Upper lobe of left lung (tissue), 6 donors: ENCODE data around the gene FETUB. TPM values are rescaled to one million over a fixed set of nuclear protein-coding genes. Genes with fewer than 3 reads are reported as not detected.
"Not testable (repeated sequence)": the region's sequence is repeated elsewhere in the genome, so short reads cannot be mapped to it uniquely, and the experiment has no call there.

Source experiments
- ATAC-seq, 2 donors: fragments of 200-7000 bp; cut with Tn5 transposase; one replicate each; pipeline ENCODE4 v1.9.1; 2022; ENCODE audit warnings: mild to moderate bottlenecking in 2 of 2, moderate library complexity in 2 of 2; ENCODE audit not compliant: low FRiP score in 2 of 2
- DNase-seq, 2 donors: peaks; one replicate each; pipeline ENCODE4 v3.0.0-alpha.2; 2019 to 2020
- H3K27ac ChIP-seq, 4 donors: fragments of 200-600 bp; sonication (generic); one replicate each; pipeline ENCODE4 v1.5.1; 2016 to 2019
- H3K27me3 ChIP-seq, 4 donors: fragments of 200-600 bp; sonication (generic); one replicate each; pipeline ENCODE4 v1.5.1; 2017 to 2019
- H3K36me3 ChIP-seq, 4 donors: fragments of 200-600 bp; sonication (generic); one replicate each; pipeline ENCODE4 v1.5.1; 2016 to 2019
- H3K4me1 ChIP-seq, 4 donors: fragments of 200-600 bp; sonication (generic); one replicate each; pipeline ENCODE4 v1.5.1; 2018 to 2019
- H3K4me3 ChIP-seq, 4 donors: fragments of 200-600 bp; sonication (generic); one replicate each; pipeline ENCODE4 v1.5.1; 2017 to 2019; ENCODE audit warnings: mild to moderate bottlenecking in 2 of 4, moderate library complexity in 1 of 4
- H3K9me3 ChIP-seq, 4 donors: fragments of 200-600 bp; sonication (generic); one replicate each; pipeline ENCODE4 v1.5.1; 2018 to 2019
- EP300 ChIP-seq, 4 donors: sonication (generic); formaldehyde crosslinking; IDR thresholded peaks; one replicate each; pipeline ENCODE4 v1.5.1; 2017; ENCODE audit warnings: antibody characterized with exemption in 4 of 4, control low read depth in 2 of 4
- POLR2A ChIP-seq, 4 donors: fragments of 450-650 bp; IDR thresholded peaks; one replicate each; pipeline ENCODE4 v1.5.1; 2016 to 2017; ENCODE audit warnings: antibody characterized with exemption in 4 of 4, mild to moderate bottlenecking in 2 of 4
- POLR2AphosphoS5 ChIP-seq, 2 donors: sonication (generic); formaldehyde crosslinking; IDR thresholded peaks; one replicate each; pipeline ENCODE4 v1.5.1; 2017; ENCODE audit warnings: antibody characterized with exemption in 2 of 2
- WGBS, 2 donors: methylation state at CpG; one replicate each; pipeline ENCODE4 v1.1.5; 2017 to 2018; 5-methylcytosine and 5-hydroxymethylcytosine counted together
- total RNA-seq, 6 donors: library from RNA; depleted of rRNA in 4 of 6; stranded (reverse); fragments of >200 nt in 4 of 6; gene quantifications; one replicate each; pipeline versions ENCODE4 v1.1.0 to v1.2.1, GENCODE V29; 2016 to 2021
- TF ChIP-seq, protein P1 (sequence below), 6 experiments: fragments of 450-650 bp in 4 of 6; fragments of 200-600 bp in 2 of 6; sonication (generic) in 2 of 6; IDR thresholded peaks; one replicate each; pipeline ENCODE4 v1.5.1; 2016 to 2019; ENCODE audit warnings: antibody characterized with exemption in 6 of 6
- donor health status: DM: no; HTN: no; CAD: no; lungs with moderate emphysema.
- donor health status: DM: no; HTN: yes; CAD: no; lungs with severe emphysema.

Gene FETUB
- total RNA-seq, 6 donors from 2014 or later = not detected

DNA sequence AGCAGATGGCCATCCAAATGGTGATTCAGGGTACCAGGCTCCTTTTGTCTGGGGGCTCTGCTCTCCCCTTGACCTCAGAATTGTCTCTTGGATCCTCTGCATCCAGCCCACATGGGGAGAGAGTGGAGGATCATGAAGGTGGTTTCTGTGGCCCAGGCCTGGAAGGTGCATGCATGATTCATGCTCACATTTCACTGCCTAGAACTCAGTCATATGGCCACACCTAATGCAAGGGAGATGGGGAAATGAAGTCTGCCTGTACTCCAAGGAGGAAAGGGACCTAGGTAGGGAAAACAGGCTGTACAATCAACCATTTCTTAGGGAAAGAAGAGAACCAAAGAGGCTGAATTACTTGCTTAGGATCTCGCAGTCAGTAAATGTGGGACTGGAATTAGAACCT, 40.7 kb downstream of the FETUB start:
- no peak for DNase-seq
- no peak overlapping the region for H3K4me3 ChIP-seq
- H3K27me3 ChIP-seq = no peaks in the 10 kb centered on the region
- H3K9me3 ChIP-seq = no peaks in the 10 kb centered on the region
- H3K4me1 ChIP-seq = no peaks in the 10 kb centered on the region
- no peak for ATAC-seq
- no peaks in the 10 kb centered on the region for H3K36me3 ChIP-seq
- no peak overlapping the region for H3K27ac ChIP-seq
- no peak for TF ChIP-seq EP300 (IDR thresholded peaks at IDR 0.05)
- TF ChIP-seq POLR2AphosphoS5 (IDR thresholded peaks at IDR 0.05) = no peak
- TF ChIP-seq, protein P1, sequence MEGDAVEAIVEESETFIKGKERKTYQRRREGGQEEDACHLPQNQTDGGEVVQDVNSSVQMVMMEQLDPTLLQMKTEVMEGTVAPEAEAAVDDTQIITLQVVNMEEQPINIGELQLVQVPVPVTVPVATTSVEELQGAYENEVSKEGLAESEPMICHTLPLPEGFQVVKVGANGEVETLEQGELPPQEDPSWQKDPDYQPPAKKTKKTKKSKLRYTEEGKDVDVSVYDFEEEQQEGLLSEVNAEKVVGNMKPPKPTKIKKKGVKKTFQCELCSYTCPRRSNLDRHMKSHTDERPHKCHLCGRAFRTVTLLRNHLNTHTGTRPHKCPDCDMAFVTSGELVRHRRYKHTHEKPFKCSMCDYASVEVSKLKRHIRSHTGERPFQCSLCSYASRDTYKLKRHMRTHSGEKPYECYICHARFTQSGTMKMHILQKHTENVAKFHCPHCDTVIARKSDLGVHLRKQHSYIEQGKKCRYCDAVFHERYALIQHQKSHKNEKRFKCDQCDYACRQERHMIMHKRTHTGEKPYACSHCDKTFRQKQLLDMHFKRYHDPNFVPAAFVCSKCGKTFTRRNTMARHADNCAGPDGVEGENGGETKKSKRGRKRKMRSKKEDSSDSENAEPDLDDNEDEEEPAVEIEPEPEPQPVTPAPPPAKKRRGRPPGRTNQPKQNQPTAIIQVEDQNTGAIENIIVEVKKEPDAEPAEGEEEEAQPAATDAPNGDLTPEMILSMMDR (IDR thresholded peaks at IDR 0.05) = no peak
- no peak for TF ChIP-seq POLR2A (IDR thresholded peaks at IDR 0.05)
- 25 to 100% methylated on average over 1 of the region's 1 CpG for WGBS, 2 donors

DNA sequence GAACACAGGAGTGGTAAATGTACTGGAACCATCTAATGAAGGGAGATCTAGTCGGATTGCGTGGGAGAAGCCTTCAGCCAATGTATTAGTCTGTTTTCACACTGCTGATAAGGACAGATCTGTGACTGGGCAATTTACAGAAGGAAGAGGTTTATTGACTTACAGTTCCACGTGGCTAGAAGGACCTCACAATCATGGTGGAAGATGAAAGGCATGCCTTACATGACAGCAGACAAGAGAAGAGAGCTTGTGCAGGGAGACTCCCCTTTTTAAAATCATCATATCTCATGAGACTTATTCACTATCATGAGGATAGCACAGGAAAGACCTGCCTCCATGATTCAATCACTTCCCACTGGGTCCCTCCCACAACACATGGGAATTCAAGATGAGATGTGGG, 42.6 kb downstream of the FETUB start:
- TF ChIP-seq POLR2A (IDR thresholded peaks at IDR 0.05) (no peak), POLR2AphosphoS5 (IDR thresholded peaks at IDR 0.05) (no peak), EP300 (IDR thresholded peaks at IDR 0.05) (no peak)
- TF ChIP-seq, protein P1 (IDR thresholded peaks at IDR 0.05) = no peak
- Histone ChIP-seq H3K4me1 (no peaks in the 10 kb centered on the region), H3K36me3 (no peaks in the 10 kb centered on the region), H3K27ac (no peak overlapping the region), H3K9me3 (no peaks in the 10 kb centered on the region), H3K27me3 (no peaks in the 10 kb centered on the region), H3K4me3 (no peak overlapping the region)
- ATAC-seq (no peak), DNase-seq (no peak)
- WGBS, 2 donors = 66 to 67% methylated on average over 3 of the region's 3 CpGs

DNA sequence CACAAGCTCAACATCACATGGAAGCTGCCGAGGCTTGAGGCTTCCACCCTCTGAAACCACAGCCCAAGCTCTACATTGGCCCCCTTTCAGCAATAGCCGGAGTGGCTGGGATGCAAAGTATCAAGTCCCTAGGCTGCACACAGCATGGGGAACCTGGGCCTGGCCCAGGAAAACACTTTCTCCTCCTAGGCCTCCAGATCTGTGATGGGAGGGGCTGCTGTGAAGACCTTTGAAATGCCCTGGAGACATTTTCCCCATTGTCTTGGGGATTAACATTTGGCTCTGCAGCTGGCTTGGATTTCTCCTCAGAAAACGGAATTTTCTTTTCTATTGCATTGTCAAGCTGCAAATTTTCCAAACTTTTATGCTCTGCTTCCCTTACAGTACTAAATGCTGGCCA, 43.8 kb downstream of the FETUB start:
- Histone ChIP-seq H3K4me3 (no peak overlapping the region), H3K4me1 (no peaks in the 10 kb centered on the region), H3K36me3 (no peaks in the 10 kb centered on the region), H3K27ac (no peak overlapping the region), H3K27me3 (no peaks in the 10 kb centered on the region), H3K9me3 (no peaks in the 10 kb centered on the region)
- WGBS, 2 donors = 70 to 74% methylated on average over 3 of the region's 3 CpGs
- TF ChIP-seq EP300 (IDR thresholded peaks at IDR 0.05) (no peak), POLR2AphosphoS5 (IDR thresholded peaks at IDR 0.05) (no peak), POLR2A (IDR thresholded peaks at IDR 0.05) (no peak)
- TF ChIP-seq, protein P1 (IDR thresholded peaks at IDR 0.05) = no peak
- DNase-seq (no peak), ATAC-seq (no peak)

DNA sequence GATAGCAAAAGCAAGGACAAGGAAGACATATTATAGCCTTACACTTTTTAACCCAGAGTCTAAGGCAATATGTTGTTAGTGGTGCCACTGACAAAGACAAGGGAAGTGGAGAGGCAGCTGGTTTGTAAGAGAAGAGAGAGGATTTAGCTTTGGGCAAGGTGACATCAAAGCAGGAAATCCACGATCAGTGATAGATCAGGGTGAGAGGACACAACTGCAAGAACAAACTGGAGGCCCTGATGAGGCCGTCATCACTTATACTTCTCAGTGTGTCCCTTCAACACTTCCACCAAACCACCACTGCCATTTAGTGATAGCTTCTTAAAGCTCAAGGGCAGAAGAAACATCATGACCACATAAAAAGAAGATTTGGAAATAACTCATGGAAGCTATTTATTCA, 46.3 kb downstream of the FETUB start:
- not testable (repeated sequence) for H3K4me1 ChIP-seq, H3K27me3 ChIP-seq, H3K9me3 ChIP-seq, H3K4me3 ChIP-seq, ATAC-seq, DNase-seq, H3K27ac ChIP-seq, H3K36me3 ChIP-seq
- 60 to 74% methylated on average over 2 of the region's 2 CpGs for WGBS, 2 donors

DNA sequence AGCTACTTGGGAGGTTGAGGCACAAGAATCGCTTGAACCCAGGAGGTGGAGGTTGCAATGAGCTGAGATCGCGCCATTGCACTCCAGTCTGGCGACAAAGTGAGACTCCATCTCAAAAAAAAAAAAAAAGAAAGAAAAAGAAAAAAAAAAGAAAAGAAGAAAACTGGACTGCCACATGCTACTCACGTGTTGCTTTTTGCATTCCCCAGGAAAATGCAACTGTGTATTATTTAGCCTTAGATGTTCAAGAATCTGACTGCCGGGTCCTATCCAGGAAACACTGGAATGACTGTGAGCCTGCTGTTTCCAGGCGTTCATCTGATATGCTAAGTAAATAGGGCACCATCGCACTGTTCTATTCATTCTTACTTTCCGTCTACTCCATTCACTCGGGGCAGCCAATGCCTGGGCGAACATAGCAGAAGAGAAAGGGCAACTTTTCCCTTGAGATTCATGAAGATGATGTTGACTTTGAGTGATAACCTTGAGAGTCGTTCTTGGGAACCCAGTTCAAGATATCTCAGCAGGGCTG, 47.0 kb downstream of the FETUB start:
- 69 to 73% methylated on average over 12 of the region's 12 CpGs for WGBS, 2 donors
- H3K4me1 ChIP-seq = no peaks in the 10 kb centered on the region
- no peak for DNase-seq
- no peak overlapping the region for H3K27ac ChIP-seq
- no peaks in the 10 kb centered on the region for H3K27me3 ChIP-seq
- H3K36me3 ChIP-seq = no peaks in the 10 kb centered on the region
- TF ChIP-seq POLR2AphosphoS5 (IDR thresholded peaks at IDR 0.05) (no peak), POLR2A (IDR thresholded peaks at IDR 0.05) (no peak), EP300 (IDR thresholded peaks at IDR 0.05) (no peak)
- TF ChIP-seq, protein P1 (IDR thresholded peaks at IDR 0.05) = no peak
- no peaks in the 10 kb centered on the region for H3K9me3 ChIP-seq
- no peak for ATAC-seq
- no peak overlapping the region for H3K4me3 ChIP-seq

DNA sequence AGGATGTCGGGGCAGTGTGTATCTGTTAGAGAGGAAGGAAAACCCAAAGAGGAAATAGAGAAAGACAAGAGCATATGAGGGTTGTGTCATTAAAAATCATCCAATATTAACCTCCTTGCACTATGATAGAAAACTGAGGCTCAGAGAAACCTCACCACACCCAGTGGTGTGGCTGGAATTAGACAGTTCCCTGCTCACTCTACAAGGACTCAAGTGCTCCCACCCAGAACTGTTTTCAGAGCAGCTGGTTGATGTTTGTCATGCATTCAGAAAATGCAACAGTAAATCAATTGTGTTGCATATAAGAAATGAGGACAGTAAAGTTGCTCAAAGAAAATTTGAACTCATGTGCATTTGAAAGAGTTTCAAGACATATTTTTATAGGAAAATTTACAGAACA, 50.1 kb downstream of the FETUB start:
- not testable (repeated sequence) for H3K36me3 ChIP-seq, H3K27me3 ChIP-seq, H3K4me1 ChIP-seq, DNase-seq, H3K4me3 ChIP-seq, ATAC-seq, H3K9me3 ChIP-seq, H3K27ac ChIP-seq
- 80 to 82% methylated on average over 1 of the region's 1 CpG for WGBS, 2 donors
